NCI-H2227 (cell line): ENCODE measurements around the gene TMEM126B.

Experiments used
- DNase-seq: peaks from one replicate; lab custom pipeline; 2025; ENCODE audit not compliant: unreplicated experiment; lab: John Stamatoyannopoulos, UW

TMEM126B gene

DNA sequence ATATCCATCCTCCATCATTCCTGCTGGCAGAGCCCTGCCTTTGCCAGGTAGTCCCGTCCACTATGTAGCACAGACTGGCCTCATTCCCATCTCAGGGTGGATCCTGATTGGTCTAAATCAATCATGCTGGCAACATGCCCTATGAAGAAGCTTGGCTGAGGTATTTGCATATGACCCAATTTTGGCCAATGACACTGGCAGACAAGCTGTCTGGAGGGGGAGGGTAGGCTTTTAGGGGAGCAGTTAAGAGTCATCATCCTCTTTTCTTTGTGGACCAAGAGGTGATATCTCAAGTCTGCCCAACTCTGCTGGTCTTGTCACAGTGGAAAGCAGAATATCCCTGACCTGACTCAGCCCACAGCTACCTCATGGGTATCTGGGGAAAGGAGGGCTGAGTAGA, 52.5 kb downstream of the TMEM126B start:
- DNase-seq = peak; percentile 12

DNA sequence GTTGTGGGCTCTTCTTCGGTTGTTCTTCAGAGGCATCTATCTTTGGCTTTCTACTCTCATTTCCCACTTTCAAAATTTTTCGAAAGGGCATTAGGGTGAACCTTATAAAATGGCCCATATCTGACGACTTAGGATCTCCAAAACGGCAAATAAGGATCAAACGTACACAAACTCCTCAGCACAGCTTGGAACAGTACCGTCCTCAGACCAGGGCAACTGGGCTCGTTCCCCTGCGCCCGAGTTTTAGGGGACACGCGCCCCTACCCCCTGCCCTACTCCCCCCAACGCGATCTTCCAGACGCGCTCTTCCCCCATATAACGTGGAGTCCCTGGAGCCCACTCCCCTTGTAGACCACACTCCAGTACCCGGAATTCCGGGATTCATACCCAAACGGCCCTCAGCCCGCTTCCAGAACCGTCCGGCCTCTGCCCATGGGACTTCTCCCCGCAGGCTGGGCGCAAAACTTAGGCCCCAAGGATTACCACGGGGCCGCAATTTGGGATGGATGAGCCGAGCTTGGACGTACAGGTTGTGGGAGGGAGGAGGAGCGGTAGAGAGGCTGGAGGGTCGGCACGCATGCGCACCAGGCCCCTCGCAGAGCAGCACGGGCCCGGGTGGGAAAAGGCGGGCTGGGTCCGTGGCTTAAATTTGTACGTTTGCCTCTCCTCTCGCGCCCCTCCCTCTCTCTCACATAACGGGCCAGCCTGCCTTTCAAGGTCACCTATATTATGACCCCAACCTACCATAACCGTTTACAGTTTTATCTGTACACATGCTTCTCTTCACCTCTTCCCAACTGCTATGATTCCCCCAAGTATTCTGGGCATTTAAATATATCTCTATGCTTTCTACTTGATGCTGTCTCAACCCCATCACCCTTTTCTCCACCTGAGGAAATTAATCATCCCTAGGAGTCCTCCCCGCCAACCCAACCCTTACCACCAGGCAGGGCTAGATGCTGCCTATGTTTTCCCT, 54.2 kb downstream of the TMEM126B start:
- DNase-seq = peak; percentile 81

DNA sequence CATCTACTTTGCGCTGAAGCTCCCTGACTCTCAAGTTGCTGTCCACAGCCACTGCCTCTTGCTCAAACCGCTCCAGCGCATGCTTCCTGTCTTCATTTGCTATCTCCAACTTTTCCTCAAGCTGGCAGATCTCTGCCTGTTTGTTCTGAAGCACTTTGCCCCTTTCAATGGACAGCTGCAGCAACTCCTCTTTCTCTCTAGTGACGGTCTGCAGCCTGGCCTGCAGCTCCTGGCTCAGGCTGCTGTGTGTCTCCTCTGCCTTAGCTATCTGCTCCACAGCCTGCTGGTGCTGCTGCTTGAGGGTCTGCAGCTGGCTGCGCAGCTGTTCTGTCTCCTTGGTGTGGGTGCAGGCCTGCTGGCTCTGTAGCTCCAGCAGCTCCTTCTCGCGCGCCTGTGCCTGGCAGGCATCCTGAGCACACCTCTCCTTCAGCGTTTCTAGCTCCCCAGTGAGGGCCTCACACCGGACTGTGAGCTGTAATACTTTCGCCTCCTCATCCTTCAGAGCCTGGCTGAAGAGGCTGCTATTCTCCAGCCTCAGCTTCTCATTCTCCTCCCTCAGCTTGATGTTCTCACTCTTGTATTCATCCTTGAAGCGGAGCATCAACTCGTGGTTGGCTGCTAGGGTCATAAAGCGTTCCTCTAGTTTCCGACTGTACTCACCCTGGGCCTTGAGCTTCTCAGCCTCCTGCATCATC, 56.9 kb downstream of the TMEM126B start:
- peak; percentile 43 for DNase-seq

- peak; percentile 90 for DNase-seq
These were observed 57.5 kb downstream of the TMEM126B start, which contains the start of gene CCDC89 for GRCh38 chr11:85685820-85686459. Gene CCDC89 (minus strand): TSS chr11:85686195. CDS start chr11:85686130, 65 bp downstream.
